ENCODE measurements around the gene BUB3.

The BUB3 gene

DNA sequence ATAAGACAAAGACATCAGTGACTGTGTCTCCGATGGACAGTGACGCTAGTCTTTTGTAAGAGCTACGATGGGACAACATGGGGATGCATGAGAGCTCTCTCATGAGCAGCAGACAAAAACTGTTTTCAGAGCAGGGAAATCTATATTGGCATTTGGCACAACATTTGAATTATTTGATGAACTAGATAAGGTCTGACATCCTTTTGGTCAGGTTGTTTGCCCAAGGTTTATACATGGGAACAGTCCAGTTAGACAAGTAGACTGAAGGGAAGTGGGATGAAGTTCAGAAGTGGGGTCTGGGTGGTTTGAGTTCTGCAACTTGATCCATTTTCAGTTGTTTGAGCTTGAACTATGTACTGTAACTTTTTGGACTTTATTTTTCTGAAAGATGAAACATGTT lies 50.8 kb downstream of the BUB3 start:
- no peak for DNase-seq

DNA sequence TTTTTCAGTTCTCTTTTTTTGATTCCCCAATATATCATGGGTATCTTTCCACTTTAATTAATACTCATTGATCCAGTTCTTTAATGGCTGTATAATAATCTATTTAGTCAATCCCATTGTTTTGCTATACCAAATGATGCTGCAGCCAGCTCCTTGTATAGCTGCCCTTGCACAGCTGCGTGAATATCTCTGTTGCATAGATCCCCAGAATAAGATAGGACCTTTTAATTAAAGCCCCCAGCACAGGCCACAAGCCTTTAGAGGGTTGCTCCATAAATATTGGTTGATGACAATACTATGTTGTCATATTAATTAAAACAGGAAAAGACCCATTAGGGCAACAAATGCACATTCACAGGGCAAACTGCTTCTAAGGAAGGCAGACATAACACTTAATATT lies 57.9 kb downstream of the BUB3 start:
- no peak for DNase-seq

DNA sequence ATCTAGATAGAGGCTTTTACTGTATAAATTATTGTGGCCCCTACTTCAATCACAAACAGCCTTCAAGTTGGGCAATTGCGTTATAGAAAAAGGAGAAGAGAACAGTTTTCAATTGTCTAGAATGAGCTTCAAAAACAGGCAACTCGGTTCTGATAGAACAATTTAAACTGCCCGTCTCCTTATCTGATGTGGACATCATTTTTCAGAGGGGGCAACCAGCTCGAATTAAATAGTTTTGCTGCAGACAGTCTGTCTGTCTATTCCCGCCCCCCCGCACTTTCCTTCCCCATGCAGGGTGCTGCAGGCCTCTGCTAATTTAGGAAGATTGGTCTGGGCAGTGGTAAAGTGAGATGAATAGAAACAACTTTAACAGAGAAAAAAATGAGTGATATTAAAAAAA lies 58.4 kb downstream of the BUB3 start:
- no peak for DNase-seq

DNA sequence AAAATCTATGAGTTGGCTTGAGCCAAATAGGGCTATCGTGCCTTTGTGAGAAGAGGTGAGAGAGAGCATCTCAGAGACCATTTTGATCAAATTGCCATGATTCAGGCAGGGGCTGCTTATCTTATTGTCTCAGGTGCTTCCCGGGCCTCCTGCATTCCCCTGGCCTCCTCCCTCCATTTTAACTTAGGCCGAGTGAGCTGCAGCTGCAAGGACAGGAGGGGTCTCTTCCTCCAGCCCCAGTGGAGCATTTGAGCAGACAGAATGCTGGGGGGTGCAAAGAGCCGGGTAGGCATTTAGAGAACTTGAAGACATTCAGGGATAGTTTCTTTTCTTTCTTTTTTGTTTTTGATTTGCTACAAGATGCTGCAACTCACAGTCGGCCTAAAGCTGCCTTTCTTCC lies 59.0 kb downstream of the BUB3 start:
- no peak for DNase-seq

Data from activated CD4-positive, alpha-beta T cell treated with anti-CD3 and anti-CD28 coated beads, Interleukin-10, Interleukin-2, amounts not matched to agents 100 ng/mL and 50 ng/mL, durations not matched to agents 16 hours and 8 hours (primary cell).